Activated T-cell treated with anti-CD3 and anti-CD28 coated beads, Interleukin-2, amount 50 U/mL, for 24 hours (primary cell): Measurements from ENCODE around the gene NRXN3.

Source experiments
- DNase-seq: peaks from one replicate; pipeline ENCODE4 v3.0.0-alpha.2; 2020
- H3K27ac Mint-ChIP-seq: 2 replicates; pipeline ENCODE4 v1.8.0; 2020; ENCODE audit warnings: mild to moderate bottlenecking, mixed read lengths
- H3K27me3 Mint-ChIP-seq: 2 replicates; pipeline ENCODE4 v1.8.0; 2020; ENCODE audit warnings: mixed read lengths
- H3K36me3 Mint-ChIP-seq: 2 replicates; pipeline ENCODE4 v1.8.0; 2020; ENCODE audit warnings: low read depth, mixed read lengths
- H3K4me1 Mint-ChIP-seq: 2 replicates; pipeline ENCODE4 v1.8.0; 2020; ENCODE audit warnings: low read depth, mixed read lengths
- H3K4me3 Mint-ChIP-seq: 2 replicates; pipeline ENCODE4 v1.8.0; 2020; ENCODE audit warnings: mild to moderate bottlenecking, moderate library complexity, mixed read lengths
- H3K9me3 Mint-ChIP-seq: 2 replicates; pipeline ENCODE4 v1.8.0; 2020; ENCODE audit warnings: mixed read lengths

NRXN3 gene

DNA sequence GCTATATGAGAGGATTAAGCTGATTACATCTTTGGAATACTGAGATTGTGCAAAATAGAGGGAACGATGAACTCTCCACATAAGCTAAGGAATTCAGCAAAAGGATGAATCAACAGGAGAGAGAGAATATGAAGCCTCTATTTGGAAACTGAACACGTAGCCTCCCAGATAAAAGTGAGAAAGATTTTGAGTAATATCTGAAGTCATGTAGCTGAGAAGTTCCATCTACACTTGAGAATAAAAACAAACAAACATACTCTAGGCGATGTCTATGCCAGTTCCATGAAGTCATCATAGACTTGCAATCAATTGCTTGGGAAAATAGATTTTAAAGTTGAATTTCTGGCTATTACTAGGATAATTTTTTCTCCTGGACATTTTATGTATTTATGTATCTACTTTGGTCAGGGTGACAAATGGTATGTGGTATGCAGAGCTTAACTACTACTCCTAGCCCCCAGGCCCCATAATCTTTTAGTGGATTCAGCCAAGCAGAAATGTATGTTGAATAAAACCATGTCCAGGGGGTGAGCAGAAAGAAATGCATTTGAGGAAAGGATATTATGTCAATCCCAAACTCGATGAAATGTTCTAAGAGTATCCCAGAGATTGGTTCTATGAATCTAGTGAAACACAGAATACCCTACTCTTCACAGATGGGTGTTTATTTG, 1413.7 kb downstream of the NRXN3 start:
- Mint-ChIP-seq H3K4me3 (no peak overlapping the region), H3K27me3 (no peaks in the 10 kb centered on the region), H3K9me3 (peaks cover 4% of the 10 kb centered on the region), H3K27ac (no peak overlapping the region), H3K36me3 (no peaks in the 10 kb centered on the region), H3K4me1 (no peaks in the 10 kb centered on the region)
- no peak for DNase-seq

DNA sequence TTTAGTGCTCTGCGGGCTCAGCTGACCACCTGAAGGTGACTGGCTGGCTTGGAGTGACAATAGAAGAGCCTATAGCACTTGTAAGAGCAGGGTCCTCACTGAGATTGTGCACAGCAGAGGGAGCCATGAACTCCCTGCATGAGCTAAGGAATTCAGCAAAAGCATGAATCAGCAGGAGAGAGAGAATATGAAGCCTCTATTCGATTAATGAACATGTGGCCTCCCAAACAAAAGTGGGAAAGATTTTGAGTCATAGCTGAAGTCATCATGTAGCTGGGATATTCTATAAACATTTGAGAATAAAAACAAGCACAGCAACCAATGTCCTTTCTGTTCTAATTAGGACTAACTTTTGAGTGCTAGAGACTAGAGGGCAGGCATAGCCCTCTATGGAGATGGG, 1414.5 kb downstream of the NRXN3 start:
- Mint-ChIP-seq H3K27me3 (no peaks in the 10 kb centered on the region), H3K9me3 (peaks cover 4% of the 10 kb centered on the region), H3K27ac (no peak overlapping the region), H3K4me1 (no peaks in the 10 kb centered on the region), H3K36me3 (no peaks in the 10 kb centered on the region), H3K4me3 (no peak overlapping the region)
- no peak for DNase-seq

GRCh38 chr14:79585845-79586244, 1415.7 kb downstream of the NRXN3 start:
- Mint-ChIP-seq H3K4me1 (no peaks in the 10 kb centered on the region), H3K27me3 (no peaks in the 10 kb centered on the region), H3K4me3 (no peak overlapping the region), H3K27ac (no peak overlapping the region), H3K9me3 (peaks cover 7% of the 10 kb centered on the region), H3K36me3 (no peaks in the 10 kb centered on the region)
- DNase-seq: no peak

- H3K4me1 Mint-ChIP-seq: no peaks in the 10 kb centered on the region
- no peak overlapping the region for H3K4me3 Mint-ChIP-seq
- H3K27me3 Mint-ChIP-seq: no peaks in the 10 kb centered on the region
- no peak overlapping the region for H3K27ac Mint-ChIP-seq
- H3K36me3 Mint-ChIP-seq: no peaks in the 10 kb centered on the region
- H3K9me3 Mint-ChIP-seq: peaks cover 7% of the 10 kb centered on the region
- DNase-seq: no peak
These were observed 1416.2 kb downstream of the NRXN3 start for GRCh38 chr14:79586416-79586815.

GRCh38 chr14:79586989-79587598, 1416.9 kb downstream of the NRXN3 start:
- Mint-ChIP-seq H3K4me1 (no peaks in the 10 kb centered on the region), H3K9me3 (peaks cover 7% of the 10 kb centered on the region), H3K36me3 (no peaks in the 10 kb centered on the region), H3K4me3 (no peak overlapping the region), H3K27me3 (no peaks in the 10 kb centered on the region), H3K27ac (no peak overlapping the region)
- DNase-seq: no peak

GRCh38 chr14:79587875-79588274, 1417.7 kb downstream of the NRXN3 start:
- Mint-ChIP-seq H3K36me3 (no peaks in the 10 kb centered on the region), H3K4me1 (no peaks in the 10 kb centered on the region), H3K27ac (no peak overlapping the region), H3K9me3 (peaks cover 7% of the 10 kb centered on the region), H3K4me3 (no peak overlapping the region), H3K27me3 (no peaks in the 10 kb centered on the region)
- DNase-seq: no peak

- Mint-ChIP-seq H3K9me3 (peaks cover 7% of the 10 kb centered on the region), H3K36me3 (no peaks in the 10 kb centered on the region), H3K27me3 (no peaks in the 10 kb centered on the region), H3K4me1 (no peaks in the 10 kb centered on the region), H3K27ac (no peak overlapping the region), H3K4me3 (no peak overlapping the region)
- DNase-seq: no peak
These were observed 1418.2 kb downstream of the NRXN3 start for GRCh38 chr14:79588398-79588797.

DNA sequence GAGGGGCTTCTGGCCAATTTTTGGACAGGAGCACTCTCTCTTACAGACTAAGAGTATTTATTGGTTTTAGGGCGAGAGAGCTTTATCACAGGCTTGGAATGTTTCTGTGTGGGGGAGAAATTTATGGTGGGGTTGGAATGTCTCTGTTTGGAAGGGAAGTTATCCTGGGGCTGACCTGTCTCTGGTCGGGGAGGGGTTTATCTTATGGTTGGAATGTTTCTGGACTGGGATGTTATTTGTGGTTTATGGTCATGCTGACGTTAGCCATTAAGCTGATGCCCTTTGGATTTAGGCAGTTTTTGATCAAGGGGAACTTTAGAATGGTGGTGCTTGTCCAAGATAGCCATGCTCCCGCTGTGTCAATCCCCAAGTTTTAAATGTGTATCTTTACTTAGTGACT, 1426.4 kb downstream of the NRXN3 start:
- H3K4me1 Mint-ChIP-seq: no peaks in the 10 kb centered on the region
- no peaks in the 10 kb centered on the region for H3K9me3 Mint-ChIP-seq
- H3K36me3 Mint-ChIP-seq: no peaks in the 10 kb centered on the region
- no peak overlapping the region for H3K27ac Mint-ChIP-seq
- DNase-seq: no peak
- H3K27me3 Mint-ChIP-seq: no peaks in the 10 kb centered on the region
- H3K4me3 Mint-ChIP-seq: no peak overlapping the region

DNA sequence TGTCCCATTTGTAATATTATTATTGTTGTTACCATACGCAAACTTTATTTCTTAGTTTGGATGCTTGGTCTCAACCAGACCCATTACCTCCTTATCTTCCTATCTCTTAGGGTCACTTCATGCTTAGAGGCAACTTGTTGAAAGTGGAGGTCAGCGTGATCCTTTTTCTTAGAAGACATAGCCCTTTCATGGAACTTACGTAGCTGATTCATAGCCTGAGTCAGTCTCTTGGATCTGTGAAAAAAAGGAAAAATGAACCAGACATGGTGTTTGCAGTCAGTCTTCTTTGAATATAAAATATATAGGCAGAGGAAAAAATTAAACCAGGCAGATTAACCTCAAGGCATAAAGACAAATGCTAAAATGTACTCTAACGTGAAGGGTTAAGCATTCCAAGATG, 1427.4 kb downstream of the NRXN3 start:
- DNase-seq: no peak
- H3K4me3 Mint-ChIP-seq: no peak overlapping the region
- H3K27ac Mint-ChIP-seq: no peak overlapping the region
- H3K9me3 Mint-ChIP-seq: no peaks in the 10 kb centered on the region
- H3K4me1 Mint-ChIP-seq: no peaks in the 10 kb centered on the region
- no peaks in the 10 kb centered on the region for H3K27me3 Mint-ChIP-seq
- H3K36me3 Mint-ChIP-seq: no peaks in the 10 kb centered on the region

DNA sequence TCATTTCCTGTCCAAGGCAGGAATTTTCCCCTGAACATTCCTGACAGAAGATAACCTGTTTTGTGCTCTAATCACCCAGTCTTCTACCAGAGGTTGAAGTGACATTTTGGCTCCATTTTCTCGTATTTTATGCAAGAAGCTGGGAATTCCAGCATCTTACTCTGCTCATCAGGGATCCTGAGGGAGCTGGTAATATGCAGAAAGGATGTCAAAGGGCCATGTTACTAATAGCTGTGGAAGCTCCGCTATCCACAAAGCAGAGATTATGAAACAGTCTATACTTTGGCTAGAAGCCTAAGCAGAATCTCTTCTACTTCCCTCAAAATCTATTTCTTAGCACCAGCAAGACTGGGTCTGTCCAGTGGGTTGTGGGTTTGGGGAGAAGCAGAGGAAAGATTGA, 1428.2 kb downstream of the NRXN3 start:
- no peaks in the 10 kb centered on the region for H3K9me3 Mint-ChIP-seq
- H3K27me3 Mint-ChIP-seq: no peaks in the 10 kb centered on the region
- no peaks in the 10 kb centered on the region for H3K36me3 Mint-ChIP-seq
- no peak for DNase-seq
- no peaks in the 10 kb centered on the region for H3K4me1 Mint-ChIP-seq
- H3K27ac Mint-ChIP-seq: no peak overlapping the region
- H3K4me3 Mint-ChIP-seq: no peak overlapping the region

DNA sequence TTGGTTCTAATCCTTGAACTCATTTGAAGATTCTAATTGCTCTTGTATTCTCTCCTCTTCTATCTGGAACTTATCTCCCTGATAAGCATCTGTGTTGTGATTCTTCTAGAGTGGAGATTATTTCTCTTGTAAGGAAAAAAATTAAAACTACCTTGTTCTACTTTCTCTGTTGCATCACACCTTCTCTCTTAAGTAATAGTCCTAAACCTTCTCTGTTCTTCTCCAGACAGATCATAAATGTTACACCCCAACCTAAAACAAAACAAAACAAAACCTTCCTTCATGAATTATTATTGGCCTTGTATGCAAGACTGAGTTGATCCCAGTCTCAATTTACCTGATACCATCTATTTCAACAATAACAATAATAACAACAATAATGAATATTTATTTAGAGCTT, 1429.1 kb downstream of the NRXN3 start:
- no peak overlapping the region for H3K4me3 Mint-ChIP-seq
- H3K27ac Mint-ChIP-seq: no peak overlapping the region
- no peaks in the 10 kb centered on the region for H3K9me3 Mint-ChIP-seq
- no peaks in the 10 kb centered on the region for H3K4me1 Mint-ChIP-seq
- H3K36me3 Mint-ChIP-seq: no peaks in the 10 kb centered on the region
- no peaks in the 10 kb centered on the region for H3K27me3 Mint-ChIP-seq
- DNase-seq: no peak

GRCh38 chr14:79600406-79600805, 1430.2 kb downstream of the NRXN3 start:
- no peaks in the 10 kb centered on the region for H3K36me3 Mint-ChIP-seq
- DNase-seq: no peak
- H3K9me3 Mint-ChIP-seq: no peaks in the 10 kb centered on the region
- no peak overlapping the region for H3K4me3 Mint-ChIP-seq
- H3K4me1 Mint-ChIP-seq: no peaks in the 10 kb centered on the region
- no peak overlapping the region for H3K27ac Mint-ChIP-seq
- no peaks in the 10 kb centered on the region for H3K27me3 Mint-ChIP-seq

GRCh38 chr14:79601579-79601978, 1431.4 kb downstream of the NRXN3 start:
- no peaks in the 10 kb centered on the region for H3K9me3 Mint-ChIP-seq
- H3K4me1 Mint-ChIP-seq: no peaks in the 10 kb centered on the region
- no peaks in the 10 kb centered on the region for H3K36me3 Mint-ChIP-seq
- H3K4me3 Mint-ChIP-seq: no peak overlapping the region
- no peak for DNase-seq
- H3K27ac Mint-ChIP-seq: no peak overlapping the region
- H3K27me3 Mint-ChIP-seq: no peaks in the 10 kb centered on the region

DNA sequence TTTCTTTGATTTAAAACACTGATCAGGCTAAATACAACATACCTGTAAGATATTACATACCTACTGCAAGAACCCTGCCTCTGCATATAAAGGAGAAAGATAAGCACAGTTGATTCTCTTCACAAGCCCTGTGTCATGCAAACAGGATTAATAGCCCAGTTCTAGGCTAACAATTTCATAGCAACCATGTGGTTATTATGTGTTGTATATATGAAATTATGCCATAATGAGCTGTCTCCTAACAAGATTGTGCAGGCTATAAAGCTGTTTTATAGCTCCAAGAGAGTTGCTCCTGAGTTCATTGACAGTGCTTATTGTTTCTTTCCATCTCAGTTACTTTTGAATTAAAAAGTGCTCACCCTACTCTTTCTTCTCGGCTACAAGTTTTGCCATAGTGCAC, 1431.9 kb downstream of the NRXN3 start:
- no peak overlapping the region for H3K4me3 Mint-ChIP-seq
- no peak for DNase-seq
- no peaks in the 10 kb centered on the region for H3K4me1 Mint-ChIP-seq
- H3K27ac Mint-ChIP-seq: no peak overlapping the region
- H3K27me3 Mint-ChIP-seq: no peaks in the 10 kb centered on the region
- H3K36me3 Mint-ChIP-seq: no peaks in the 10 kb centered on the region
- H3K9me3 Mint-ChIP-seq: no peaks in the 10 kb centered on the region

DNA sequence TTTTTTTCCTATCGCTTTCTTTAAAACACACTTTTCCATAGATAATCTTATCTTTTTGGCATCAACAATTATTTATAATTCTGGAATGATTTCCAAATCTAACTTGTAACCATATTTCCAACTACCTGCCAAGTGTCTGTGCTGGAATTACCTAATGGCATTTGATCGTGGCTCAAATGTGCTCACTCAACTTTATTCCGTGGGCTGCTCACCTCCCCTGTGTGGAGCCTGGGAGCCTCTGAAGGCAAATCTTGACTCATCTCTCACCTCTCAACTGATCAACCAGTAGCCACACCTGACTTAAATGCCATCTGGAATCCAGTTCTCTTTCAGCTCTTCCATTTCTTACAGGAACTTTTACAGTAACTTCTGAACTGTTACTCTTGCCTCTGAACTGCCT, 1432.6 kb downstream of the NRXN3 start:
- H3K4me3 Mint-ChIP-seq: no peak overlapping the region
- H3K27me3 Mint-ChIP-seq: no peaks in the 10 kb centered on the region
- DNase-seq: no peak
- H3K9me3 Mint-ChIP-seq: no peaks in the 10 kb centered on the region
- no peak overlapping the region for H3K27ac Mint-ChIP-seq
- H3K4me1 Mint-ChIP-seq: no peaks in the 10 kb centered on the region
- H3K36me3 Mint-ChIP-seq: no peaks in the 10 kb centered on the region

GRCh38 chr14:79605849-79606248, 1435.7 kb downstream of the NRXN3 start:
- Mint-ChIP-seq H3K4me1 (no peaks in the 10 kb centered on the region), H3K27me3 (no peaks in the 10 kb centered on the region), H3K9me3 (peaks cover 3% of the 10 kb centered on the region), H3K27ac (no peak overlapping the region), H3K36me3 (no peaks in the 10 kb centered on the region), H3K4me3 (no peak overlapping the region)
- no peak for DNase-seq
